Cortex of kidney (tissue), 1 donor: ENCODE measurements around the gene PHACTR1.
"Not testable (repeated sequence)": the region's sequence is repeated elsewhere in the genome, so short reads cannot be mapped to it uniquely, and the experiment has no call there.

ENCODE experiments used
- DNase-seq: peaks from one replicate; lab custom pipeline; 2025; lab: John Stamatoyannopoulos, UW

The PHACTR1 gene

DNA sequence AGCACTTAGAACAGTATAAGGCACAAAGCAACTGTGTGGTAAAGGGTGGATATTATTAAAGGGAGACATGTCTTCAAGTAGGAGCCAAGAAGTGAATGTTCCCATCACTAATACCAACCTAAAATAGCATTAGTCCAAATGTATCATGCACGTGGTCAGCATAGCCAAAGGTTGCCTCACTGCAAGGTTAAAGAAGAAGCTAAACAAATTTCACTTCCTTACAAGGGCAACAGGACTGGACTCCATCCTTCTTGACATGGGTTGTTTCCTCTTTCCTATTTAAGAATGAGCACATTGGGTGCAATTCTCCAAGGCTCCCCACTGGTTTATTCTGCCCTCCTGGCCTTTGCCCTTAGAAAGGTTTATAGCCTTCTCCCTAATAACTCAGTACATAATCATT lies 186.7 kb downstream of the PHACTR1 start:
- DNase-seq, result no peak

DNA sequence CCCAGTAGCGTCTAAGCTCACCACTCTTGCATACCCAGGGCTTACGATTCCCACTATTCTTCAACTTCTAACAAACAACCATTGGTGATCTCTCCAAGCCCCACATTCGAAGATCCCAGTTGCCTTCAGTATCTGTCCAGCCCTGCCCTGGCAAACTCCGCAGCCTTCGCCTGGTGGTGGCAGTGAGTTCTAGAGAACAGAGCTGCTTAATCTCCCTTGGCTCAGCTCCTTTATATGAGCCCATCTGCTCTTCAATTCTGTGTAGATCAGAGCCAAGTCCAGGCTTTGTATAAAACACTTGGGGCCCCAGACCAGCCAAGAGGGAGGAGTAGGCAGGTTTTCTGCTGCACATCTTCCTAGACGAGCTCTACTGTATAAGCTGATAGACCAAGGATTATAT lies 193.3 kb downstream of the PHACTR1 start:
- no peak for DNase-seq

DNA sequence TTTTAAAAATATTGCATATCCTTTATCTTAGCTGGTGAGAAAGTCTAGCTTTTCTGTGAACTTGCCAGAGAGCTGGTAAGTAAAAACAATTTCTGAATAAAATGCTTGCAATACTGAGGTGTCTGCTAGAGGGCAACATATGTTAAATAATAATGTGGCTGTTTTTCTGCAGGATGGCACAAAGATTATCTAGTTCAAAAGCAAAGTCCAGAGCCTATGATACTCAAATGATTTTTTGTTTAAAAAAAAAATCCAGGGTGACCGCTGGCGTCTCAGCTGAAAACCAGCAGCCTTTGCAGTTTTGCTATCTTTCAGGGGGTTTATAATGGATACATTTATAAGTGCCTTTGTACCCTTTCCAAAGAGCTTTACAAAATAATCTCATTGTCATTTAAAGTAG lies 194.9 kb downstream of the PHACTR1 start:
- DNase-seq, result no peak

DNA sequence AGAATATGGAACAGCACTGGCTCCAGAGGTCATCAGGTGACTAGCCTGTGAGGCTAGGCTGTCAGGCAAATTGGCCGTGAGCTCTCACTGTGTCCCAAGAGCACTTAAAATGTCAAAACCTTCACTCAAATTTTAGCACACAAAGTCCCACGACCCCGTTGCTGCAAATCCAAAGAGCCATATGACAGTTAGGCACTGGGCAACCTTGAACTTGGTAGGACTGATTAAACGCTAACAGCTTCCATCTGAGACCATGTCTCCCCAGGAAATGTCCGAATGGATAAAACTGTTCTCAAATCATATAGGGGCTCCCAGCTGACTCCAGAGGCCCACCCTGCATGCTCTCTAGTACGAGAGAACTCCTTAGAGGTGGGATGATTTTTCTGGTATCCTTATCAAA lies 196.6 kb downstream of the PHACTR1 start:
- no peak for DNase-seq

- no peak for DNase-seq
Observed at GRCh38 chr6:12916006-12916405, 199.4 kb downstream of the PHACTR1 start.

- DNase-seq, result no peak
Observed at GRCh38 chr6:12916420-12917136, 200.0 kb downstream of the PHACTR1 start.

DNA sequence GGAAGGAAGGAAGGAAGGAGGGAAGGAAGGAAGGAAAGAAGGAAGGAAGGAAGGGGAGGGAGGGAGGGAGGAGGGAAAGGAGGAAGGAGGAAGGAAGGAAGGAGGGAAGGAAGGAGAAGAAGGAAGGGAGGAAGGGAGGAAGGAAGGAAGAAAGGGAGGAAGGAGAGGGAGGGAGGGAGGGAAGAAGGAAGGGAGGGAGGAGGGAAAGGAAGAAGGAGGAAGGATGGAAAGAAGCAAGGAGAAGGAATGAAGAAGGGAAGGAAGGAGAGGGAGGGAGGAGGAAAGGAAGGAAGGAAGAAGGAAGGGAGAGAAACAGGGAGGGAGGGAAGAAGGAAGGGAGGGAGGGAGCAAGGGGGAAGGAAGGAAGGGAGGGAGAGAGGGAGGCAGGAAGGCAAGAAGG lies 204.9 kb downstream of the PHACTR1 start:
- no peak for DNase-seq

DNA sequence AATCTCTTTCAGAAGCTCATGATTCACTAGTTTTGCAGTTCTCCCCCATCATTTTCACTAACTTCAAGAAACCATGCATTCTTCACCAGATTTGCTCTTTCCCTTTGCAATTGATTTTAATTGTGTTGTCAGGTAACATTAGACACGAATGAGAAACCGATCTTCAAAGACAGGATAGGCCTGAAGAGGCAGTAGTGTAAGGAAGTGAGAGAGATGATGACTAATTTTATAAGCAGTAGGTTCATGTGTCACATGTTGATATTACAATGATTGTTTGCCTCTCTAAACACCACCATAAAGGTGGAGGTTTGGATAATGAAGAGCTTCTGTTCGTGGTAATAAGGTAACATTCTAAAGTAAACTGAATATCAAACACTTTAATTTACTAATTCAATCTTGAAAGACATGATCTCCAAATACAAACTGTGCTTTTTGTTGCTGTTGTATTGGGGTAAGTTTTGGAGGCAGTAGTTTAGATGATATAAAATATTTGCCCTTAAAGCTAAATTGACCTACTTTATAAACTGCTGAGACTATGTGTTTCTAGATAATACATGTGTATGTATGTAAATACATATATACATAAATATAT lies 207.2 kb downstream of the PHACTR1 start:
- no peak for DNase-seq

DNA sequence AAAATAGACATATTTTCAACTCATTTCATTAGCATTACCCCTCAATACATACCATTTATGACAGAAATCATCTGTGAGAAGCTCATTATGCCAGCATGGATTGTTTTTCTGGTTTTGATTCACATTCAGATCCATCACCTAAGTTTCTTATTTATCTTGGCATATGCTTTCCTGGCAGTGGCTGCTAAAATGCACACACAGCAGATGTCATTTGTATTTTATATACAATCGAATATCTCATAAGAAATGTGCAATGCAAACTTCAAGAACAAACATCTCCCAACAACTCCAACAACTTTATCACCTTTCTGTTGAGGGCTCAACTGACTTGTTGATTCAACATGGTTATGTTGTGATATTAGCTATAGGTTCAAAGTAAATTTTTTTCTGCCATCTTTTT lies 208.3 kb downstream of the PHACTR1 start:
- DNase-seq, result no peak

- DNase-seq, result no peak
Observed at GRCh38 chr6:12927746-12928145, 211.2 kb downstream of the PHACTR1 start.

DNA sequence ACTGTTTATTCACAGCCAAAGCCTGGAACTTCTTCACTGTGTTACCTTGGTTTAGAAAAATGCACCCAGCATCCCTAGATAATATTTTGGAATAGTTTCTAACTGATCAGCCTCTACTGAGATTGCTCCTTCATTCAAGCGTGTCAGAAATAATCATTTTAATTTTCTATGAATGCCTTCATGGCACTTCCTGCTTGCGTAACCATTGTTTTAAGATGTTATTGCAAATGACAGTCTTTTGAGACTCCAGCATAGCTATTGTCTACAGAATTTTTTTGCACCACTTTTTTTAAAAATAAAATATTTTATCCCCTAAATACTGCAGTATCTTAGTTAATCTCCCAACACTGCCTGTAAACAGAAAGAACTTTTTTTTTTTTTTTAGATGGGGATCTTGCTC lies 213.1 kb downstream of the PHACTR1 start:
- DNase-seq, result no peak

DNA sequence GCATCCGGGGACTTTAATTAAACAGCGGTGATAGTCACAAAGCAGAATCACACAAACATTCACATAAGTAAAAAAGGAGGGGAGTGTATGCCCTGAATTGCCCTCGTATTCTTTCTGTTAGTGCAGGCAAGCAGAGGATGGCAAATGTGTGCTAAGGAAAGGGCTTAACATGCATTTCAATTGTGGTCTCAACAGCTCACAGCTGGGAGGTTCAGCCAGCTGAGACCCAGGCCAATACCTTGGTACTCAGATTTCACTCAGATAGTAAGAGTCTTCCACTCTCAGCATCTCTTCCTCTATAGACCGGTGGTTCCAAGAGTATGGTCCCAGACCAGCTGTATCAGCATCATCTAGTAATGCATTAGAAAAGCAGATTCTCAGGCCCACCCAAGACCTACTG lies 215.1 kb downstream of the PHACTR1 start:
- no peak for DNase-seq

DNA sequence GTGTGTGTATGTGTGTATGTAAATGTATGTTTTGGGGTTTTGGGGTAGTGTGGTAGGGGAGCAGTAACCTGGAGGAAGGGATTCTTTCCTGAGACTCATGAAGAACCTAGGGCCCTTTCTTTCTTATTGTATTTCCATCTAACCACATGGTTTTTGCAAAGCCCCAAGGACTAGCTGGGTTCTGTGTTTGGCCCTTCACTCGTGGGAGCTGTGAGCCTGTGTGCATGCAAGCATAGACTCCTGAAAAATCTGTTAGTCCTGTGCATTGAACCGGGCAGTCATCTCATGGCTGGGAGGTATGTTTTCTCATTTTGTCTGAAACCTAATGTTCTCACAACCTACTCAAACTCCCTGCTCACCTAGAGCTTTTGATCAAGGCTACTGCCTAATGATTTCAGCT lies 219.1 kb downstream of the PHACTR1 start:
- no peak for DNase-seq

DNA sequence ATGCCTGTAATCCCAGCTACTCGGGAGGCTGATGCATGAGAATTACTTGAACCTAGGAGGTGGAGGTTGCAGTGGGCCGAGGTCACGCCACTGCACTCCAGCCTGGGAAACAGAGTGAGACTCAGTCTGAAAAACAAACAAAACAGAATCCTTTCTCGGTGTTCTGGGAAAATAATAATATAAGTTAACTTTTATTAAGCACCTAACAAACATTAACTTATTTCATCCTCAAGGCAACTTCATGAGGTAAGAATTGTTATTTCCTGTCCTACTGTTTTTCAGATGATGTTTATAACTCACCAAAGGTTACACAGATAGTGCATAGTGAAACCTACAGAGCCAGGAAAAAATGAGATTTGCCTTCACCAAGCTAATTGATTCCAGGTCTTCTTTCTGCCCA lies 221.4 kb downstream of the PHACTR1 start:
- DNase-seq, result no peak

GRCh38 chr6:12939314-12939713 lies 222.7 kb downstream of the PHACTR1 start:
- DNase-seq, result no peak

DNA sequence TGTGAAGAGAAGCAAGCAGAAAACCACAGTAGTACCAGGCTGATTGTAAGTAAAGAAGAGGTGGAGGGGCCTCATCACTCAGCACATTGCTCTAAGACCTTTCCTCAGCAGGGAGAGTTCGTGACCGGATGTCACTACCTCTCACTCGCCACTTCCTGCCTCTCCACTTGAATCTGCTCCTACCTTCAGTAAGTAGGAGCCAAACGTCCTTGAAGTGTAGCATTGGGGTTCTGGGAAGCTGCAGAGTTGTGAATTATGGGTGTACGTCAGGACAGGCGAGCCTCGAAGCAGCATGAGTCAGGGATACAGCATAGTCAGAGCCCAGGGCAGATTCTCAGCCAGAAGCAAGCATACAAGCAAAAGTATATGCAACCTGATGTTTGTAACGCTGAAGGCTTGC lies 224.9 kb downstream of the PHACTR1 start:
- DNase-seq, result no peak

GRCh38 chr6:12943549-12943948 lies 227.0 kb downstream of the PHACTR1 start:
- DNase-seq, result no peak

DNA sequence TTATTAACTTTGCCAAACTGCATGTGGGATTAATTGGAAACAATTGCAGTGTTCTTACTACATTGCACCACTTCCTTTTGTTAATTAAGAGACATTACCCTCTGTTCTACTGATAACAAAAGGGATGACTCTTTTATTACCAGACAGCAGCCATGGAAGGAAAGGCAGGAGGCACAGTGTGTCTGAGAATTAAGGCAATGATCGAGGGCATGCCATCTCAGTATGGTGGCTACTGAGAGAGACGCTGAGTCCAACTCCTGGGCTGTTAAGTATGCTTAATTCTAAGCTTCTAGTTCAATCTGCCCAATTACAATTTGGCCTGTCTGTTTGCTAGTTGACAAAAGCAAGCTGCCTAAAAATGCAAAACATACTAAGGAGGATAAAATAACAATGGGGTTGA lies 227.4 kb downstream of the PHACTR1 start:
- no peak for DNase-seq

DNA sequence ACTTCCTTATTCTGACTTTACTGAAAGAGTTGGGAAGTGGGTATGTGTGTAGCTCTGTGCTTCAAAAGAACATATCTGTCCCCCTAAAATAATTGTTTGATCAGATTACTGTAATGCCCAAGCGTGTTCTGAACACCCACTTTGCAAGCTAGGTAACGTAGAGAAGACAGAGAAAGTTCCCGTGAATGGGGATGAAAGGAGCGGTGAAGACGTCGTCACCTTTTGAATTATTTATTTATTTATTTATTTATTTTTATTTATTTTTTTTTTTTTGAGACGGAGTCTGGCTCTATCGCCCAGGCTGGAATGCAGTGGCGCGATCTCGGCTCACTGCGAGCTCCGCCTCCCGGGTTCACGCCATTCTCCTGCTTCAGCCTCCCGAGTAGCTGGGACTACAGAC lies 228.0 kb downstream of the PHACTR1 start:
- DNase-seq, result not testable (repeated sequence)

- DNase-seq, result no peak
Observed at GRCh38 chr6:12947151-12947871, 230.7 kb downstream of the PHACTR1 start.

DNA sequence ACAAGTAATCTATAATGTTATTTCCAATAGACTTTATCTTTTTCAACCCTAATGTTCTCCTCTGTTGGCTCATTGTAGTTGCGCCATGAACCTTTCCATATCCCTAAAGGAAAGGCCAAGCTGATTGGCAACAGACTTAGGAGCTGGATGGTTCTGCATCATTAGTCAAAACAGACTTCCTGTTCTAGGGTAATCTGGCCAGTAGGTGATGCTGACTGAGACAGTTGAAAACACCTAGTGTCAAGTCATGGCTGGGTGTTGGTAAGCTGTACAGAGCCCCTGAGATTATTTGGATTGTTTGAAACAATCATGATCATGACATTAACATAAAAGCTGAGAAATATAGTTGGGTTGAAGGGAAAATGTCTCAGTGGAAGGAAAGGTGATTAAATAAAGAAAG lies 231.4 kb downstream of the PHACTR1 start:
- no peak for DNase-seq

GRCh38 chr6:12950976-12951375 lies 234.4 kb downstream of the PHACTR1 start:
- no peak for DNase-seq

DNA sequence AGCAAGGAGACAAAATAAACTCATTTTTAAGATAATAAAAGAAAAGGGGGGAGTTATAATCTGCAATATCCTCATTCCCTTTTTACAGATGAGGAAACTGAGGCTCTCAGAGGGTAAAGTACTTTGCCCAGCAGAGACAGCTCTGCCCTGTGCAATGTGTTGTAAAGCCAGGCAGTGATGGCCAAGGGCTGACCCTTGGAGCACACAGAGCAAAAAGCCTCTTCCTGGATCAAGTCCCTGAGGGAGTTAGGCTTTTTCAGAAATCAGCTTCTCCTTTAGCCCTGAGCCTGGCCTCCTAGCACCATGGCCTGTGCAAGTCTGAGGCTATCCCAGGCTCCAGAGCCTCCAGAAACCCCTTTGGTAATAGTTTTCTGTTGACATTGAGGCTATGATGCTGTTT lies 234.8 kb downstream of the PHACTR1 start:
- no peak for DNase-seq
